NT2/D1 (cell line): ENCODE measurements around the gene C1orf52.

Experiments used
- DNase-seq: peaks from one replicate; pipeline ENCODE4 v3.0.0-alpha.2; 2011; ENCODE audit warnings: low read depth, low spot score
- H3K27me3 ChIP-seq: 2 replicates; pipeline ENCODE4 v1.6.0; 2011; ENCODE audit warnings: mild to moderate bottlenecking; ENCODE audit not compliant: insufficient read length, insufficient read depth
- H3K36me3 ChIP-seq: 2 replicates; pipeline ENCODE4 v1.6.1; 2011; ENCODE audit warnings: mild to moderate bottlenecking, low read length, mixed read lengths; ENCODE audit not compliant: insufficient read depth, insufficient read length
- H3K4me1 ChIP-seq: 2 replicates; pipeline ENCODE4 v1.5.1; 2011; ENCODE audit not compliant: insufficient read depth, insufficient read length
- H3K4me3 ChIP-seq: 2 replicates; pipeline ENCODE4 v1.5.1; 2011; ENCODE audit warnings: low read depth; ENCODE audit not compliant: insufficient read length
- H3K9ac ChIP-seq: 2 replicates; pipeline ENCODE4 v1.6.0; 2011; ENCODE audit warnings: low read depth; ENCODE audit not compliant: insufficient read length
- H3K9me3 ChIP-seq: 2 replicates; pipeline ENCODE4 v1.5.1; 2011; ENCODE audit warnings: mild to moderate bottlenecking, low read length; ENCODE audit not compliant: insufficient read depth
- SUZ12 ChIP-seq: IDR thresholded peaks from 2 replicates; pipeline ENCODE4 v1.6.1; 2011; ENCODE audit not compliant: insufficient read length, insufficient read depth; ENCODE audit errors: extremely low read depth
- YY1 ChIP-seq: IDR thresholded peaks from 2 replicates; pipeline ENCODE4 v1.6.1; 2011; ENCODE audit not compliant: insufficient read length, insufficient read depth
- ZNF274 ChIP-seq: IDR thresholded peaks from 2 replicates; pipeline ENCODE4 v1.6.1; 2011; ENCODE audit warnings: mild to moderate bottlenecking, low read depth, low read length

Gene C1orf52

GRCh38 chr1:85200463-85201339 is 58.8 kb downstream of the C1orf52 start, which contains the start of gene SYDE2:
SYDE2 (minus strand) TSS chr1:85201016; CDS start chr1:85200996, 20 bp downstream.
- Histone ChIP-seq H3K9ac (peak within 1 kb of the TSS; percentile 93), H3K27me3 (no peaks in the 10 kb centered on the region), H3K9me3 (no peaks in the 10 kb centered on the region), H3K4me1 (no peaks in the 10 kb centered on the region), H3K4me3 (peak within 1 kb of the TSS; percentile 95), H3K36me3 (peaks cover 10% of the 10 kb centered on the region)
- TF ChIP-seq SUZ12 (no peak), ZNF274 (no peak), YY1 (no peak)
- DNase-seq: peak; percentile 68
